H9 (cell line): ENCODE measurements around the gene MTA1. TPM values are rescaled to one million over a fixed set of nuclear protein-coding genes. Genes with fewer than 3 reads are reported as not detected.

Source experiments
- DNase-seq: peaks from one replicate; pipeline ENCODE4 v3.0.0-alpha.2; 2017
- H2AFZ ChIP-seq: one replicate; pipeline ENCODE4 v1.6.1; 2013; ENCODE audit warnings: mild to moderate bottlenecking, low read length, control low read depth, moderate library complexity
- H2AK5ac ChIP-seq: 2 replicates; pipeline ENCODE4 v1.6.1; 2013; ENCODE audit warnings: low read length, control low read depth, mixed read lengths; ENCODE audit not compliant: insufficient read length
- H2BK120ac ChIP-seq: one replicate; pipeline ENCODE4 v1.6.1; 2013; ENCODE audit warnings: low read depth, mild to moderate bottlenecking, low read length, control low read depth, inconsistent platforms; ENCODE audit not compliant: poor library complexity, severe bottlenecking
- H2BK12ac ChIP-seq: 2 replicates; pipeline ENCODE4 v1.6.1; 2013; ENCODE audit warnings: low read length, control low read depth, mixed read lengths, low read depth; ENCODE audit not compliant: insufficient read length
- H2BK15ac ChIP-seq: 2 replicates; pipeline ENCODE4 v1.6.1; 2013; ENCODE audit warnings: low read depth, low read length, control low read depth
- H2BK20ac ChIP-seq: one replicate; pipeline ENCODE4 v1.6.1; 2013; ENCODE audit warnings: low read depth, mild to moderate bottlenecking, low read length, control low read depth, inconsistent platforms; ENCODE audit not compliant: poor library complexity, severe bottlenecking
- H2BK5ac ChIP-seq: 2 replicates; pipeline ENCODE4 v1.6.1; 2013; ENCODE audit warnings: low read length, control low read depth, mixed read lengths; ENCODE audit not compliant: insufficient read length
- H3K14ac ChIP-seq: 2 replicates; pipeline ENCODE4 v1.6.1; 2013; ENCODE audit warnings: low read length, control low read depth; ENCODE audit not compliant: insufficient read depth
- H3K18ac ChIP-seq: 2 replicates; pipeline ENCODE4 v1.6.1; 2013; ENCODE audit warnings: low read depth, mild to moderate bottlenecking, mixed read lengths, low read length, control low read depth; ENCODE audit not compliant: insufficient read length
- H3K23ac ChIP-seq: 2 replicates; pipeline ENCODE4 v1.6.1; 2013; ENCODE audit warnings: low read length, control low read depth, mixed read lengths, low read depth; ENCODE audit not compliant: insufficient read length
- H3K23me2 ChIP-seq: 2 replicates; pipeline ENCODE4 v1.6.1; 2013; ENCODE audit warnings: low read depth, mild to moderate bottlenecking, mixed read lengths, low read length, control low read depth; ENCODE audit not compliant: insufficient read length, poor library complexity, severe bottlenecking
- H3K27ac ChIP-seq: 2 replicates; pipeline ENCODE4 v1.5.1; 2013; ENCODE audit warnings: low read length, control low read depth, mixed read lengths, low read depth; ENCODE audit not compliant: insufficient read length
- H3K27me3 ChIP-seq: 2 replicates; pipeline ENCODE4 v1.6.1; 2013; ENCODE audit warnings: low read length, control low read depth, inconsistent platforms; ENCODE audit not compliant: insufficient read depth
- H3K4ac ChIP-seq: 2 replicates; pipeline ENCODE4 v1.6.1; 2013; ENCODE audit warnings: low read depth, mild to moderate bottlenecking, control low read depth, inconsistent platforms, low read length, moderate library complexity
- H3K4me1 ChIP-seq: 2 replicates; pipeline ENCODE4 v1.6.1; 2013; ENCODE audit warnings: low read length, control low read depth, inconsistent platforms; ENCODE audit not compliant: insufficient read depth
- H3K4me2 ChIP-seq: 2 replicates; pipeline ENCODE4 v1.6.1; 2013; ENCODE audit warnings: low read length, control low read depth, mixed read lengths; ENCODE audit not compliant: insufficient read length, insufficient read depth
- H3K56ac ChIP-seq: 2 replicates; pipeline ENCODE4 v1.6.1; 2013; ENCODE audit warnings: low read depth, mild to moderate bottlenecking, mixed read lengths, low read length, control low read depth; ENCODE audit not compliant: insufficient read length
- H3K79me1 ChIP-seq: 2 replicates; pipeline ENCODE4 v1.6.1; 2013; ENCODE audit warnings: low read depth, mild to moderate bottlenecking, moderate library complexity, low read length, control low read depth, inconsistent platforms; ENCODE audit not compliant: insufficient read depth, poor library complexity, severe bottlenecking
- H3K79me2 ChIP-seq: 2 replicates; pipeline ENCODE4 v1.6.1; 2013; ENCODE audit warnings: low read length, control low read depth, inconsistent platforms; ENCODE audit not compliant: insufficient read depth
- H3K9ac ChIP-seq: 2 replicates; pipeline ENCODE4 v1.6.1; 2013; ENCODE audit warnings: low read length, control low read depth, mixed read lengths; ENCODE audit not compliant: insufficient read length; ENCODE audit errors: extremely low read depth
- H3K9me3 ChIP-seq: one replicate; pipeline ENCODE4 v1.6.1; 2013; ENCODE audit warnings: low read depth, low read length, inconsistent platforms; ENCODE audit not compliant: control insufficient read depth
- H3T11ph ChIP-seq: one replicate; pipeline ENCODE4 v1.6.1; 2013; ENCODE audit warnings: mild to moderate bottlenecking, low read length, control low read depth, inconsistent platforms
- H4K20me1 ChIP-seq: one replicate; pipeline ENCODE4 v1.6.1; 2013; ENCODE audit not compliant: control insufficient read depth, insufficient read length, insufficient read depth
- H4K5ac ChIP-seq: 2 replicates; pipeline ENCODE4 v1.6.1; 2013; ENCODE audit warnings: low read depth, mild to moderate bottlenecking, mixed read lengths, low read length, control low read depth; ENCODE audit not compliant: insufficient read length
- H4K8ac ChIP-seq: replicated peaks from 2 replicates; pipeline ENCODE4 v1.6.1; 2013; ENCODE audit warnings: low read length, control low read depth, mixed read lengths, low read depth; ENCODE audit not compliant: insufficient read length
- H4K91ac ChIP-seq: 2 replicates; pipeline ENCODE4 v1.6.1; 2013; ENCODE audit warnings: low read depth, mild to moderate bottlenecking, moderate library complexity, mixed read lengths, low read length, control low read depth; ENCODE audit not compliant: insufficient read length
- H3K27ac Mint-ChIP-seq, 3 experiments: 2 replicates in 2 of 3; 3 replicates in 1 of 3; pipeline ENCODE4 v1.8.0; 2020 to 2021; ENCODE audit warnings: mixed read lengths in 3 of 3, mild to moderate bottlenecking in 1 of 3, moderate library complexity in 1 of 3
- H3K27me3 Mint-ChIP-seq: 2 replicates; pipeline ENCODE4 v1.8.0; 2021; ENCODE audit warnings: low read depth, mild to moderate bottlenecking, moderate library complexity, mixed read lengths
- H3K36me3 Mint-ChIP-seq, 3 experiments: 2 replicates in 2 of 3; 3 replicates in 1 of 3; pipeline ENCODE4 v1.8.0; 2020 to 2021; ENCODE audit warnings: low read depth in 3 of 3, mixed read lengths in 3 of 3; ENCODE audit not compliant: insufficient read depth in 1 of 3
- H3K4me1 Mint-ChIP-seq, 2 experiments: 2 replicates each; pipeline ENCODE4 v1.8.0; 2020; ENCODE audit warnings: mixed read lengths in 2 of 2
- H3K4me3 Mint-ChIP-seq, 2 experiments: 2 replicates in 1 of 2; 3 replicates in 1 of 2; pipeline ENCODE4 v1.8.0; 2020 to 2021; ENCODE audit warnings: mild to moderate bottlenecking in 2 of 2, mixed read lengths in 2 of 2, moderate library complexity in 1 of 2
- H3K9me3 Mint-ChIP-seq, 2 experiments: 2 replicates in 1 of 2; 3 replicates in 1 of 2; pipeline ENCODE4 v1.8.0; 2020; ENCODE audit warnings: mild to moderate bottlenecking in 2 of 2, mixed read lengths in 2 of 2, moderate library complexity in 1 of 2
- whole genome bisulfite sequencing: extraction: QIAGEN DNeasy Blood & Tissue Kit; methylation state at CpG from one replicate; pipeline ENCODE4 v1.1.7; 2013; ENCODE audit warnings: missing lambda C conversion rate, low lambda C conversion rate, mixed read lengths; ENCODE audit not compliant: insufficient read length; ENCODE audit errors: extremely low coverage; 5-methylcytosine and 5-hydroxymethylcytosine counted together
- total RNA-seq: library from RNA; stranded (reverse); gene quantifications from 2 replicates; pipeline ENCODE4 v1.2.1, GENCODE V29; 2021
- TF ChIP-seq, protein P1 (sequence below): fragments of 200-600 bp; sonication (generic); conservative IDR thresholded peaks from 3 replicates; pipeline ENCODE4 v1.8.0; 2021; ENCODE audit warnings: antibody characterized with exemption, mild to moderate bottlenecking

Gene MTA1
- total RNA-seq, 1 experiment from 2014 or later, result 230 TPM

DNA sequence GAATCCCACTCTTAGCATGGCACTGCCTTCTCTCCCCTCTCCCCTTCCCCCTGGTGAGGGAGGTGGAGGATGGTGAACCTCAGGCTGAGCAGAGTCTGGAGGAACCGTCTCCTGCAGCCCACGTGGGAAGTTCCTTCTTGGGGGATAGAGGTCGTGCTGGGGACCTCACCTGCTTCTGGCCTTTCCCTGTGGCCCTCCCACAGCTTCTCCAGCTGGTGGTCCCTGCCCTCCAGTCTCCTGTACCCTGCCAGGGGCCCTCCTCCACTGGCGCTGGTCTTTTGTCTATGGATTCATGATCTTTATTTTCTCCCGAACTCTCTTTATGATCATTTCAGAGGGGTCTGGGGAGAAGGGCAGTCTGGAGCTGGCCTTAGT is 9.0 kb upstream of the MTA1 start:
- Mint-ChIP-seq H3K27me3 (peaks cover 89% of the 10 kb centered on the region), H3K9me3 (peaks cover 0 to 12% of the 10 kb centered on the region in 2 experiments; a peak in 2 of 5 replicates), H3K27ac (no peak overlapping the region), H3K4me1 (peaks cover 6 to 25% of the 10 kb centered on the region in 2 experiments; a peak in 3 of 4 replicates), H3K36me3 (peaks cover 0 to 3% (median 3%) of the 10 kb centered on the region in 3 experiments; a peak in 2 of 7 replicates), H3K4me3 (peak overlapping the region; percentile 46 to 60; a peak in 3 of 5 replicates)
- Histone ChIP-seq H3T11ph (no peak overlapping the region), H3K79me1 (no peaks in the 10 kb centered on the region), H3K23ac (no peak overlapping the region), H3K79me2 (no peaks in the 10 kb centered on the region), H3K23me2 (peaks cover 8% of the 10 kb centered on the region), H3K9me3 (no peaks in the 10 kb centered on the region), H3K14ac (no peak overlapping the region), H3K27ac (no peak overlapping the region), H2BK5ac (no peak overlapping the region), H2AK5ac (no peak overlapping the region), H2BK12ac (no peak overlapping the region), H3K27me3 (peaks cover 12% of the 10 kb centered on the region), H3K9ac (no peak overlapping the region), H4K91ac (no peak overlapping the region), H3K4ac (no peak overlapping the region), H4K5ac (no peak overlapping the region), H4K20me1 (peaks cover 3% of the 10 kb centered on the region), H3K4me1 (no peaks in the 10 kb centered on the region), H2BK15ac (no peak overlapping the region), H2AFZ (no peak overlapping the region), H2BK120ac (no peak overlapping the region), H2BK20ac (no peak overlapping the region), H3K4me2 (peak overlapping the region; percentile 34), H3K56ac (no peak overlapping the region), H4K8ac (no peak overlapping the region), H3K18ac (no peak overlapping the region)
- TF ChIP-seq, protein P1, sequence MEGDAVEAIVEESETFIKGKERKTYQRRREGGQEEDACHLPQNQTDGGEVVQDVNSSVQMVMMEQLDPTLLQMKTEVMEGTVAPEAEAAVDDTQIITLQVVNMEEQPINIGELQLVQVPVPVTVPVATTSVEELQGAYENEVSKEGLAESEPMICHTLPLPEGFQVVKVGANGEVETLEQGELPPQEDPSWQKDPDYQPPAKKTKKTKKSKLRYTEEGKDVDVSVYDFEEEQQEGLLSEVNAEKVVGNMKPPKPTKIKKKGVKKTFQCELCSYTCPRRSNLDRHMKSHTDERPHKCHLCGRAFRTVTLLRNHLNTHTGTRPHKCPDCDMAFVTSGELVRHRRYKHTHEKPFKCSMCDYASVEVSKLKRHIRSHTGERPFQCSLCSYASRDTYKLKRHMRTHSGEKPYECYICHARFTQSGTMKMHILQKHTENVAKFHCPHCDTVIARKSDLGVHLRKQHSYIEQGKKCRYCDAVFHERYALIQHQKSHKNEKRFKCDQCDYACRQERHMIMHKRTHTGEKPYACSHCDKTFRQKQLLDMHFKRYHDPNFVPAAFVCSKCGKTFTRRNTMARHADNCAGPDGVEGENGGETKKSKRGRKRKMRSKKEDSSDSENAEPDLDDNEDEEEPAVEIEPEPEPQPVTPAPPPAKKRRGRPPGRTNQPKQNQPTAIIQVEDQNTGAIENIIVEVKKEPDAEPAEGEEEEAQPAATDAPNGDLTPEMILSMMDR, result no peak
- DNase-seq, result no peak
- WGBS, result no CpG with 5 or more reads among the region's 5 CpGs
